Islet of Langerhans (tissue), 1 donor: Measurements from ENCODE around the gene SLC22A4.

Source experiments
- FAIRE-seq: peaks from one replicate; lab custom pipeline; 2011; peaks lifted over from hg19 to GRCh38; lab: Jason Lieb, UNC

The SLC22A4 gene

GRCh38 chr5:132376694-132377641 is 82.8 kb downstream of the SLC22A4 start:
- FAIRE-seq = no peak

GRCh38 chr5:132377738-132378137 is 83.5 kb downstream of the SLC22A4 start:
- FAIRE-seq = no peak

GRCh38 chr5:132378580-132378979 is 84.4 kb downstream of the SLC22A4 start:
- FAIRE-seq = peak; percentile 91

- FAIRE-seq = no peak
Observed at GRCh38 chr5:132380047-132380446, 85.9 kb downstream of the SLC22A4 start.

GRCh38 chr5:132380741-132381140 is 86.5 kb downstream of the SLC22A4 start:
- no peak for FAIRE-seq

GRCh38 chr5:132381614-132382013 is 87.4 kb downstream of the SLC22A4 start:
- no peak for FAIRE-seq

- no peak for FAIRE-seq
Observed at GRCh38 chr5:132383261-132383660, 89.1 kb downstream of the SLC22A4 start.

GRCh38 chr5:132383984-132384383 is 89.8 kb downstream of the SLC22A4 start:
- no peak for FAIRE-seq

GRCh38 chr5:132384506-132385050 is 90.4 kb downstream of the SLC22A4 start:
- no peak for FAIRE-seq

GRCh38 chr5:132385326-132386105 is 91.3 kb downstream of the SLC22A4 start:
- FAIRE-seq = no peak

- no peak for FAIRE-seq
Observed at GRCh38 chr5:132386644-132387286, 92.6 kb downstream of the SLC22A4 start.

- no peak for FAIRE-seq
Observed at GRCh38 chr5:132387640-132388117, 93.5 kb downstream of the SLC22A4 start.

- no peak for FAIRE-seq
Observed at GRCh38 chr5:132388244-132389050, 94.3 kb downstream of the SLC22A4 start.

GRCh38 chr5:132389051-132389331 is 94.8 kb downstream of the SLC22A4 start:
- no peak for FAIRE-seq

GRCh38 chr5:132389585-132390286 is 95.5 kb downstream of the SLC22A4 start:
- FAIRE-seq = no peak

GRCh38 chr5:132391247-132391646 is 97.1 kb downstream of the SLC22A4 start:
- no peak for FAIRE-seq

GRCh38 chr5:132391870-132392269 is 97.7 kb downstream of the SLC22A4 start:
- FAIRE-seq = no peak

- no peak for FAIRE-seq
Observed at GRCh38 chr5:132392411-132392810, 98.2 kb downstream of the SLC22A4 start.

- FAIRE-seq = no peak
Observed at GRCh38 chr5:132392978-132393825, 99.0 kb downstream of the SLC22A4 start.
